HS-27A (cell line): ENCODE measurements around the gene COPZ2.

Source experiments
- DNase-seq: peaks from one replicate; pipeline ENCODE4 v3.0.0-alpha.2; 2012; ENCODE audit warnings: low read depth, missing footprints

The COPZ2 gene

GRCh38 chr17:47986520-47986919, 51.1 kb downstream of the COPZ2 start:
- DNase-seq = no peak

GRCh38 chr17:47983492-47984223, 53.9 kb downstream of the COPZ2 start:
- no peak for DNase-seq

GRCh38 chr17:47982645-47983390, 54.8 kb downstream of the COPZ2 start:
- no peak for DNase-seq

- DNase-seq = no peak
Measured at GRCh38 chr17:47982091-47982617, 55.4 kb downstream of the COPZ2 start.

GRCh38 chr17:47981462-47981861, 56.1 kb downstream of the COPZ2 start:
- DNase-seq = no peak

GRCh38 chr17:47980541-47980940, 57.1 kb downstream of the COPZ2 start:
- DNase-seq = no peak

- DNase-seq = no peak
Measured at GRCh38 chr17:47978324-47978723, 59.3 kb downstream of the COPZ2 start.
